LNCAP (cell line): ENCODE measurements around the gene FOXE3.

Source experiments
- CTCF ChIP-seq: fragments of 450-650 bp; IDR thresholded peaks from 2 replicates; pipeline ENCODE4 v1.5.1; 2017; ENCODE audit warnings: mild to moderate bottlenecking

The FOXE3 gene

DNA sequence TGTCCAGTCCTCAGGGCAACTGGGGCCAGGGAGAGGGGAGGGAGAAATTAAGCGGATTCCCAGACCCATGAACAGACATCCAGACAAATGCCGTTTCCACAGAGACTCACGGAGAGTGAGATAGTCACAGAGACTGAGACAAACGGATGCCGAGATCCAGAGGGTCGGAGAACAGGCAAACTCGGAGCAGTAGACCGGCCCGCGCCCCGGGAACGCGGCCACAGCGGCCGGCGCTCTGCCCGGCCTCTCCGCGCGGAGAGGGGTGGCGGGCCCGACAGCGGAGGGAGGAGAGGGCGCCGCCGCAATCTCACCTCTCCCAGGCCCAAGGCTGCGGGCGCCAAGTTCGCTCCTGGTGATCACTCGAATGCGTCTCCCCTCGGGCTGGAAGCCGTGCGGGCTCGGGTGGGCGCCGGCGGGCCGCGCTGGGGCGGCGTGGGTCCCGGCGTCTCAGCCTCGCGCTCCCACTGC lies 20.9 kb downstream of the FOXE3 start:
- no peak for TF ChIP-seq CTCF

DNA sequence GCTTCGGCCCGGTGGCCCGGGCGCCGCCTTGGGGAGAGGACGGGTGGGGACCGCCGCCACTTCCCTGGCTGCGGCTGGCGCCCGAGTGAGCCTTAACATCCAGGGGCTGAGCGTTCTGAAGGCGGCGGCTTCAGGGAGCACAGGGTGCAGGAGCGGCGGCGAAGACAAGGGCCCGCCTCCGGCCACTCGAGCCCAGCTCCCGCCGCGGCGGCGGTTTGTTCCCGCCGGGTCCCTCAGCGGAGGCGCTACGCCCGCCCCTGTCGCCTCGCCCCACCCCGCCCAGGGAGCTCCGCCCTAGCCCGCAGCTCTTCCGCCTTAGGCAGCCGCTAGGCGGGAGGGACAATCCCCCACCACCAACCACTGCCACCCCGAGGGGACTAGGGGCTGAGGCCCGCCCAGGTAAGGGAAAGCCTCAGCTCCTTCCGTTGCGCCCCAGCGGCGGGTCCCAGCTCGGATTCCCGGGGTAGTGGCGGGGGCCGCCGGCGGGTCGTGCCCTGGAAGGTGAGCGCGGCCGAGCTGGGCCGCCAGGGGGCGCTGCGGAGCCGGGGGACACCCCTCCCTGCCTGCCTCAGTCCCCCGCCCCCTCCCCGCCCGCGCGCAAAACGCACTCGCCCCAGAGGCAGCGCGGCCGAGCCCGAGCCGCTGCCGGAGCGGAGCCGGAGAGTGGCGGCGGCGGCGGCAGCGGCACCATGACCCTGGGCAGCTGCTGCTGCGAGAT lies 21.5 kb downstream of the FOXE3 start, which contains the start of gene FOXD2:
FOXD2 (plus strand) TSS at position 598 of the 718 bp plus-strand sequence; CDS start at position 690, 92 bp downstream.
- peak; percentile 95 for TF ChIP-seq CTCF

DNA sequence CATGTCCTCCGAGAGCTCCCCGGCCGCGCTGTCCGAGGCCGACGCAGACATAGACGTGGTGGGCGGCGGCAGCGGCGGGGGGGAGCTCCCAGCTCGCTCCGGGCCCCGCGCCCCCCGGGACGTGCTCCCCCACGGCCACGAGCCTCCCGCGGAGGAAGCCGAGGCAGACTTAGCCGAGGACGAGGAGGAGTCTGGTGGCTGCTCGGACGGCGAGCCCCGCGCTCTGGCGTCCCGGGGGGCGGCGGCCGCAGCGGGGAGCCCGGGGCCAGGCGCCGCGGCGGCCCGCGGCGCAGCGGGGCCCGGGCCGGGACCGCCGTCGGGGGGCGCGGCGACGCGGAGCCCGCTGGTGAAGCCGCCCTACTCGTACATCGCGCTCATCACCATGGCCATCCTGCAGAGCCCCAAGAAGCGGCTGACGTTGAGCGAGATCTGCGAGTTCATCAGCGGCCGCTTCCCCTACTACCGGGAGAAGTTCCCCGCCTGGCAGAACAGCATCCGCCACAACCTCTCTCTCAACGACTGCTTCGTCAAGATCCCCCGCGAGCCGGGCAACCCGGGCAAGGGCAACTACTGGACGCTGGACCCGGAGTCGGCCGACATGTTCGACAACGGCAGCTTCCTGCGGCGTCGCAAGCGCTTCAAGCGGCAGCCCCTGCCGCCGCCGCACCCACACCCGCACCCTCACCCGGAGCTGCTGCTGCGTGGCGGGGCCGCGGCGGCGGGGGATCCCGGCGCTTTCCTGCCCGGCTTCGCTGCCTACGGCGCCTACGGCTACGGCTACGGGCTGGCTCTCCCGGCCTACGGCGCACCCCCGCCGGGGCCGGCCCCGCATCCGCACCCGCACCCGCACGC lies 22.3 kb downstream of the FOXE3 start:
- no peak for TF ChIP-seq CTCF

- no peak for TF ChIP-seq CTCF
Observed at GRCh38 chr1:47439017-47439818, 23.1 kb downstream of the FOXE3 start.

- TF ChIP-seq CTCF, result no peak
Observed at GRCh38 chr1:47439819-47440598, 23.9 kb downstream of the FOXE3 start.

- no peak for TF ChIP-seq CTCF
Observed at GRCh38 chr1:47440599-47441081, 24.6 kb downstream of the FOXE3 start.
